ENCODE results near the gene LRRC23. TPM values are rescaled to one million over a fixed set of nuclear protein-coding genes. Genes with fewer than 3 reads are reported as not detected.

Gene LRRC23
- total and polyA plus RNA-seq, 2 of the 13 experiments (the other 11 are each of a cell fraction or from before 2014, with no cell fraction given): 6.0 to 7.8 TPM

DNA sequence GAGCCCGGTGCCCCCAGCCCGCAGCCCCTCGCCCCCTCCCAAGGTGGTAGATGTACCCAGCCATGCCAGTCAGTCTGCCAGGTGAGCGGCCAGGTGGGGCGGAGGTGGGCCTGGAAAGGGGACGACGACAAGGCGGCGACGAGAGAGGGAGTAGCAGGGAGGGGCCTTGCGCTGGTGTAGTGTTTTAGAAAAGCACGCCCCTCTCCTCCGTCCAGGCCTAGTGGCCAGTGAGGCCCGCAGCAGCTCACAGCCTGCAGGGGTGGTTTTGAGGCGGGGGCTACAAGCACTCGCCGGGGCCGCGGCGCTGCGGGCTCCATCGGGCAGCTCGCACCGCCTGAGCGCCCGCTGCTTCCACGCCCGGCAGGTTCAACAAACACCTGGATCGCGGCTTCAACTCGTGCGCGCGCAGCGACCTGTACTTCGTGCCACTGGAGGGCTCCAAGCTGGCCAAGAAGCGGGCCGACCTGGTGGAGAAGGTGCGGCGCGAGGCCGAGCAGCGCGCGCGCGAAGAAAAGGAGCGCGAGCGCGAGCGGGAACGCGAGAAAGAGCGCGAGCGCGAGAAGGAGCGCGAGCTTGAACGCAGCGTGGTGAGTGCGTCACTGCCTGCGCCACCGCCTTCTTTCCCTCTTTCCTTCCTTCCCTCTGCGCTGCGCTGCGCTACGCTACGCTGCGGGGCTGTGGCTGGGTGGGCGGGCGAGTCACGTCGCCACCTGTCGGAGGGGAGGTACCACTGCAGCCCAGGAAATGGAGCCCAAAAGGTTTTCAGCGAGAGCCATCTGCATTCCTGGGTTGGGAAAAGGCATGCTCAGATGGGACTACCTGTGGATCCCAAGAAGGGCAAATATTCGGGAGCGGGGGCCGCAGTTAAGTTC, 33.1 kb downstream of the LRRC23 start (continued):
- TF ChIP-seq ZBTB42 (CRISPR knock-in tag; IDR thresholded peaks at IDR 0.05): peak; percentile 26; the same call in 1 of the 2 replicates
- TF ChIP-seq, protein P1, sequence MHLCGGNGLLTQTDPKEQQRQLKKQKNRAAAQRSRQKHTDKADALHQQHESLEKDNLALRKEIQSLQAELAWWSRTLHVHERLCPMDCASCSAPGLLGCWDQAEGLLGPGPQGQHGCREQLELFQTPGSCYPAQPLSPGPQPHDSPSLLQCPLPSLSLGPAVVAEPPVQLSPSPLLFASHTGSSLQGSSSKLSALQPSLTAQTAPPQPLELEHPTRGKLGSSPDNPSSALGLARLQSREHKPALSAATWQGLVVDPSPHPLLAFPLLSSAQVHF (CRISPR knock-in tag; IDR thresholded peaks at IDR 0.05): peak; percentile 32; the same call in 1 of the 2 replicates
- TF ChIP-seq, protein P2, sequence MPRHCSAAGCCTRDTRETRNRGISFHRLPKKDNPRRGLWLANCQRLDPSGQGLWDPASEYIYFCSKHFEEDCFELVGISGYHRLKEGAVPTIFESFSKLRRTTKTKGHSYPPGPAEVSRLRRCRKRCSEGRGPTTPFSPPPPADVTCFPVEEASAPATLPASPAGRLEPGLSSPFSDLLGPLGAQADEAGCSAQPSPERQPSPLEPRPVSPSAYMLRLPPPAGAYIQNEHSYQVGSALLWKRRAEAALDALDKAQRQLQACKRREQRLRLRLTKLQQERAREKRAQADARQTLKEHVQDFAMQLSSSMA (CRISPR knock-in tag; IDR thresholded peaks at IDR 0.05): peak; percentile 97
- peak; percentile 82 for TF ChIP-seq NR1H2 (CRISPR knock-in tag; IDR thresholded peaks at IDR 0.05; ENCODE audit: borderline replicate concordance, low read depth)
- no peak for TF ChIP-seq MZF1 (CRISPR knock-in tag; IDR thresholded peaks at IDR 0.05; ENCODE audit: borderline replicate concordance)
- no peak for TF ChIP-seq SKI (IDR thresholded peaks at IDR 0.05; ENCODE audit: partially characterized antibody)
- TF ChIP-seq, protein P3, sequence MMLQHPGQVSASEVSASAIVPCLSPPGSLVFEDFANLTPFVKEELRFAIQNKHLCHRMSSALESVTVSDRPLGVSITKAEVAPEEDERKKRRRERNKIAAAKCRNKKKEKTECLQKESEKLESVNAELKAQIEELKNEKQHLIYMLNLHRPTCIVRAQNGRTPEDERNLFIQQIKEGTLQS (CRISPR knock-in tag; IDR thresholded peaks at IDR 0.05): no peak; the same call in none of the 2 replicates
- peak; percentile 62; the same call in 1 of the 2 replicates for TF ChIP-seq SP2 (CRISPR knock-in tag; IDR thresholded peaks at IDR 0.05)
- TF ChIP-seq, protein P4, sequence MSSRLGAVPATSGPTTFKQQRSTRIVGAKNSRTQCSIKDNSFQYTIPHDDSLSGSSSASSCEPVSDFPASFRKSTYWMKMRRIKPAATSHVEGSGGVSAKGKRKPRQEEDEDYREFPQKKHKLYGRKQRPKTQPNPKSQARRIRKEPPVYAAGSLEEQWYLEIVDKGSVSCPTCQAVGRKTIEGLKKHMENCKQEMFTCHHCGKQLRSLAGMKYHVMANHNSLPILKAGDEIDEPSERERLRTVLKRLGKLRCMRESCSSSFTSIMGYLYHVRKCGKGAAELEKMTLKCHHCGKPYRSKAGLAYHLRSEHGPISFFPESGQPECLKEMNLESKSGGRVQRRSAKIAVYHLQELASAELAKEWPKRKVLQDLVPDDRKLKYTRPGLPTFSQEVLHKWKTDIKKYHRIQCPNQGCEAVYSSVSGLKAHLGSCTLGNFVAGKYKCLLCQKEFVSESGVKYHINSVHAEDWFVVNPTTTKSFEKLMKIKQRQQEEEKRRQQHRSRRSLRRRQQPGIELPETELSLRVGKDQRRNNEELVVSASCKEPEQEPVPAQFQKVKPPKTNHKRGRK (CRISPR knock-in tag; IDR thresholded peaks at IDR 0.05): 0 out of 2 replicates have a peak, but pooled peaks have one; percentile 67
- TF ChIP-seq ZNF546 (CRISPR knock-in tag; conservative IDR thresholded peaks at IDR 0.05): no peak; the same call in 1 of the 2 replicates
- TF ChIP-seq FIP1L1 (IDR thresholded peaks at IDR 0.05; ENCODE audit: borderline replicate concordance, insufficient read depth, low read depth, low read length): 0 out of 2 replicates have a peak, but pooled peaks have one; percentile 77
- no peak for TF ChIP-seq JUNB (CRISPR knock-in tag; IDR thresholded peaks at IDR 0.05; ENCODE audit: borderline replicate concordance)
- TF ChIP-seq, protein P5, sequence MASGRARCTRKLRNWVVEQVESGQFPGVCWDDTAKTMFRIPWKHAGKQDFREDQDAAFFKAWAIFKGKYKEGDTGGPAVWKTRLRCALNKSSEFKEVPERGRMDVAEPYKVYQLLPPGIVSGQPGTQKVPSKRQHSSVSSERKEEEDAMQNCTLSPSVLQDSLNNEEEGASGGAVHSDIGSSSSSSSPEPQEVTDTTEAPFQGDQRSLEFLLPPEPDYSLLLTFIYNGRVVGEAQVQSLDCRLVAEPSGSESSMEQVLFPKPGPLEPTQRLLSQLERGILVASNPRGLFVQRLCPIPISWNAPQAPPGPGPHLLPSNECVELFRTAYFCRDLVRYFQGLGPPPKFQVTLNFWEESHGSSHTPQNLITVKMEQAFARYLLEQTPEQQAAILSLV (CRISPR knock-in tag; IDR thresholded peaks at IDR 0.05; ENCODE audit: borderline replicate concordance): 0 out of 2 replicates have a peak, but pooled peaks have one; percentile 37
- peak; percentile 54; the same call in 1 of the 2 replicates for TF ChIP-seq ZNF451 (CRISPR knock-in tag; IDR thresholded peaks at IDR 0.05)
- TF ChIP-seq, protein P6, sequence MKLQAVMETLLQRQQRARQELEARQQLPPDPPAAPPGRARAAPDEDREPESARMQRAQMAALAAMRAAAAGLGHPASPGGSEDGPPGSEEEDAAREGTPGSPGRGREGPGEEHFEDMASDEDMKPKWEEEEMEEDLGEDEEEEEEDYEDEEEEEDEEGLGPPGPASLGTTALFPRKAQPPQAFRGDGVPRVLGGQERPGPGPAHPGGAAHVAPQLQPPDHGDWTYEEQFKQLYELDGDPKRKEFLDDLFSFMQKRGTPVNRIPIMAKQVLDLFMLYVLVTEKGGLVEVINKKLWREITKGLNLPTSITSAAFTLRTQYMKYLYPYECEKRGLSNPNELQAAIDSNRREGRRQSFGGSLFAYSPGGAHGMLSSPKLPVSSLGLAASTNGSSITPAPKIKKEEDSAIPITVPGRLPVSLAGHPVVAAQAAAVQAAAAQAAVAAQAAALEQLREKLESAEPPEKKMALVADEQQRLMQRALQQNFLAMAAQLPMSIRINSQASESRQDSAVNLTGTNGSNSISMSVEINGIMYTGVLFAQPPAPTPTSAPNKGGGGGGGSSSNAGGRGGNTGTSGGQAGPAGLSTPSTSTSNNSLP (IDR thresholded peaks at IDR 0.05; ENCODE audit: low read depth, low read length): no peak
- peak; percentile 76 for TF ChIP-seq AHR (CRISPR knock-in tag; IDR thresholded peaks at IDR 0.05)
- TF ChIP-seq RORA (CRISPR knock-in tag; IDR thresholded peaks at IDR 0.05): no peak
